ENCODE results near the gene FUZ. TPM values are rescaled to one million over a fixed set of nuclear protein-coding genes. Genes with fewer than 3 reads are reported as not detected.

Gene FUZ
- total RNA-seq, 1 experiment from 2014 or later: 19.0 TPM

DNA sequence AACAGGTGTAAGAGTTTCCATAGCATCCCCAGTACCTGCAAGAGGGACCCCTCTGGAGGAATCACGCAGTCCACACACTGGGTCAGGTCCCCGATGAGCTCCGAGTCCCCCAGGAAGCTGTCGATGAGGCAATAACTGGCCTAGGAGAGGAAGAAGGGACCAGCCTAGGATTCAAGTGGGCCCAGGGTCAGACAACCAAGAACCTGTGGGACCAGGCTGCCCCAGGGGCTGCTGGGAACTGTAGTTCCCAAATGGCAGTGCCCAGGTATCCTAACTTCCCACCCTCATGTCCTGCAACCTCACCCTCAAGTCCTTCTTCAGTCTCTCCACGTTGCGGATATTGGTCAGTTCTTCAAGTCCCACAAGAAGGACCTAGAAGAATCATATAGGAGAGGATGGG is 1.8 kb downstream of the FUZ start:
- intact Hi-C loops (cut with micrococcal nuclease): no loop called here
- Mint-ChIP-seq H3K27ac (ENCODE audit: low read depth, unreplicated experiment) (no peak overlapping the region), H3K4me3 (ENCODE audit: unreplicated experiment) (peak overlapping the region; percentile 92), H3K9me3 (ENCODE audit: unreplicated experiment) (peaks cover 3% of the 10 kb centered on the region), H3K4me1 (ENCODE audit: insufficient read depth, unreplicated experiment) (peaks cover 11% of the 10 kb centered on the region), H3K36me3 (ENCODE audit: insufficient read depth, unreplicated experiment) (peaks cover 14% of the 10 kb centered on the region), H3K27me3 (ENCODE audit: insufficient read depth, unreplicated experiment) (no peaks in the 10 kb centered on the region)
- ChIA-PET POLR2A (interaction anchor here (0.6 to 2.9 kb wide), 3 partner anchors 8 to 46 kb away, joined by 4 to 32 read pairs (median 6); partner anchors contain the start of gene AP2A1), CTCF (interaction anchor here (0.9 kb wide), 1 partner anchor 237 kb away, joined by 4 read pairs; no protein-coding TSS in a partner anchor)
- TF ChIP-seq, protein P1, sequence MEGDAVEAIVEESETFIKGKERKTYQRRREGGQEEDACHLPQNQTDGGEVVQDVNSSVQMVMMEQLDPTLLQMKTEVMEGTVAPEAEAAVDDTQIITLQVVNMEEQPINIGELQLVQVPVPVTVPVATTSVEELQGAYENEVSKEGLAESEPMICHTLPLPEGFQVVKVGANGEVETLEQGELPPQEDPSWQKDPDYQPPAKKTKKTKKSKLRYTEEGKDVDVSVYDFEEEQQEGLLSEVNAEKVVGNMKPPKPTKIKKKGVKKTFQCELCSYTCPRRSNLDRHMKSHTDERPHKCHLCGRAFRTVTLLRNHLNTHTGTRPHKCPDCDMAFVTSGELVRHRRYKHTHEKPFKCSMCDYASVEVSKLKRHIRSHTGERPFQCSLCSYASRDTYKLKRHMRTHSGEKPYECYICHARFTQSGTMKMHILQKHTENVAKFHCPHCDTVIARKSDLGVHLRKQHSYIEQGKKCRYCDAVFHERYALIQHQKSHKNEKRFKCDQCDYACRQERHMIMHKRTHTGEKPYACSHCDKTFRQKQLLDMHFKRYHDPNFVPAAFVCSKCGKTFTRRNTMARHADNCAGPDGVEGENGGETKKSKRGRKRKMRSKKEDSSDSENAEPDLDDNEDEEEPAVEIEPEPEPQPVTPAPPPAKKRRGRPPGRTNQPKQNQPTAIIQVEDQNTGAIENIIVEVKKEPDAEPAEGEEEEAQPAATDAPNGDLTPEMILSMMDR (IDR thresholded peaks at IDR 0.05; ENCODE audit: unreplicated experiment): no peak
- DNase-seq (ENCODE audit: unreplicated experiment): no peak
- BruUV-seq (replicated peaks): no TSS peak

DNA sequence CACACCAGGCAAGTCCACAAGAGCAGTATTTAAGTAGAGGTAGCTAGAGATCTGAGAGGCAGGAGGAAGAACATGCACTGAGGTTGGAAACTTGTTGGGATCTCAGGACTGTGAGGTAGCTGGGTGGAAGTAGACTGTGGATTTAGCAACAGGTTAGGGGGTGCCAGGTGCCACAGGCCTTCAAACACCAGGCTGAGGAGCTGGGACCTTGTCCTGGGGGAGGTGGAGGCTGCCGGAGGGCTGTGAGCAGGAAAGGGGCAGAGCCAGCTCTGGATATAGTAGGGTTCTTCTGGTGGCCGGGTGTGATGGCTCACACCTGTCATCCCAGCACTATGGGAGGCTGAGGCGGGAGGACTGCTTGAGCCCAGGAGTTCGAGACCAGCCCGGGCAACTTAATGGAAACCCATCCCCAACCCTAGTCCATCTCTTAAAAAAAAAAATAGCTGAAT is 3.1 kb downstream of the FUZ start:
- POLR2A ChIA-PET: interaction anchor here (0.7 to 1.1 kb wide), 2 partner anchors 44 to 1299 kb away, joined by 4 to 6 read pairs; no protein-coding TSS in a partner anchor

DNA sequence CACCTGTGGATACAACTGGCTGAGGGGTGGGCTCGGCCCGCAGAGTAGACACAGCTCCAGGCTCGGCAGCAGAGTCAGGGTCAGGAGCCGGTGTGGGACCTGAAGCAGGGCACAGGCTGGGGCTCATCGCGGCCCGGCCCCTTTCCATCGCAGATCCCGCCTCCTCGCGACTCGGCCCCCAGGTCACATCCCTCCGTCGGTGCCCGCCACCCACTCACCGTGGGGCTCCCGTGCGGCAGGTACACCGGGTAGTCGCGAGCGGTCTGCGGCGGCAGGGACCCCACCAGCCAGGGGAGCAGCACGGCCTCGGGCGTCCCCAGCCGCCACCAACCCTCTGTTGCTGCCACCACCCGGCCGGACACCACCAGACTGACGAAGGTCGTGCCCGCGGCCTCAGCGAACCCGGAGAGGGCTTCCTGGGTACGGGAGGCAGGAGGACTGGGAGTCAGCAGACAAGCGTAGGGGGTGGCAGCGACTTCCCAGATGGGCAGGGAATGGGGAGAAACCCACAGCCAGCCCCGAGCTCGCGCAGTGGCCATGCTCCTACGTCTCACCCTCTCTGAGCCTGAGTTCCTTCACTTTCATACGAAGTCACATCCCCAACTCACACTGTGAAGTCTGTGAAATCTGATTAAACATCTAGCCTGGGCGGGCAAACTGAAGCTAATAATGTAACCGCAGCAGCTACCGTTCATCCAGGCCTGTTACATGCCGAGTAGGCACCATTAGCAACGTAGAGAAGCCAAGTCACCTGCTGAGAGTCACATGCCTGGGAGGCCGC is 3.7 kb downstream of the FUZ start:
- intact Hi-C loops (cut with micrococcal nuclease): no loop called here
- no peaks in the 10 kb centered on the region for H3K27me3 Mint-ChIP-seq (ENCODE audit: insufficient read depth, unreplicated experiment)
- no peak overlapping the region for H3K27ac Mint-ChIP-seq (ENCODE audit: low read depth, unreplicated experiment)
- ChIA-PET POLR2A (no interaction called here), CTCF (no interaction called here)
- H3K9me3 Mint-ChIP-seq (ENCODE audit: unreplicated experiment): peaks cover 8% of the 10 kb centered on the region
- TF ChIP-seq, protein P1 (IDR thresholded peaks at IDR 0.05; ENCODE audit: unreplicated experiment): no peak
- DNase-seq (ENCODE audit: unreplicated experiment): no peak
- H3K4me1 Mint-ChIP-seq (ENCODE audit: insufficient read depth, unreplicated experiment): peaks cover 12% of the 10 kb centered on the region
- no peak overlapping the region for H3K4me3 Mint-ChIP-seq (ENCODE audit: unreplicated experiment)
- BruUV-seq (replicated peaks): no TSS peak
- H3K36me3 Mint-ChIP-seq (ENCODE audit: insufficient read depth, unreplicated experiment): peaks cover 20% of the 10 kb centered on the region

More for the DNA sequence above, 3.1 kb downstream of the FUZ start:
- BruUV-seq (replicated peaks): no TSS peak
- peaks cover 15% of the 10 kb centered on the region for H3K4me1 Mint-ChIP-seq (ENCODE audit: insufficient read depth, unreplicated experiment)
- CTCF ChIA-PET: no interaction called here
- TF ChIP-seq, protein P1 (IDR thresholded peaks at IDR 0.05; ENCODE audit: unreplicated experiment): no peak
- intact Hi-C loops (cut with micrococcal nuclease): no loop called here
- no peak for DNase-seq (ENCODE audit: unreplicated experiment)
- H3K36me3 Mint-ChIP-seq (ENCODE audit: insufficient read depth, unreplicated experiment): peaks cover 20% of the 10 kb centered on the region
- no peak overlapping the region for H3K27ac Mint-ChIP-seq (ENCODE audit: low read depth, unreplicated experiment)
- no peak overlapping the region for H3K4me3 Mint-ChIP-seq (ENCODE audit: unreplicated experiment)
- H3K27me3 Mint-ChIP-seq (ENCODE audit: insufficient read depth, unreplicated experiment): no peaks in the 10 kb centered on the region
- peaks cover 8% of the 10 kb centered on the region for H3K9me3 Mint-ChIP-seq (ENCODE audit: unreplicated experiment)

DNA sequence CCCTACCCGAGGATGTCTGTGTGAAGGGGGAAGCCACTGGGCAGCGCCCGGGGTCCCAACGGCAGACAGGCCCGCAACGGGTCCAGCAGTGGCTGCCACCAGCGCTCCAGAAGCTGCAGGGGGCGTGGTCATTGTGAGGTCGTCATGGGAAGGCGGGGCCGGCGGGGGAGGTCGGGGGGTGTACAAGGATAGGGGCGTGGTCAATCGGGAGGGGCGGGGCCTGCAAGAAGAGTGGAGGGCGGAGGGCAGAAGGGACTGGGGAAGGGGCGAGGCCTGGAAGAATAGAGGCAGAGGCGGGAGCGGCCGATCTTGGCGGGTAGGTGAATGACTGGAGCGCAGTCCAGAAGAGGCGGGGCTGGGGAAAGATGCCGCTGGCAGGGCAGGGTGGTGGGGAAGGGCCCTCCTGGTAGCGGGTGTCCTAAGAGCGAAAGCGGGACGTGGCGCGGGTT is 4.4 kb downstream of the FUZ start:
- TF ChIP-seq, protein P1 (IDR thresholded peaks at IDR 0.05; ENCODE audit: unreplicated experiment): no peak
- H3K4me1 Mint-ChIP-seq (ENCODE audit: insufficient read depth, unreplicated experiment): peaks cover 6% of the 10 kb centered on the region
- peaks cover 8% of the 10 kb centered on the region for H3K9me3 Mint-ChIP-seq (ENCODE audit: unreplicated experiment)
- peak; percentile 42 for DNase-seq (ENCODE audit: unreplicated experiment)
- H3K27ac Mint-ChIP-seq (ENCODE audit: low read depth, unreplicated experiment): no peak overlapping the region
- ChIA-PET POLR2A (no interaction called here), CTCF (no interaction called here)
- no TSS peak for BruUV-seq (replicated peaks)
- H3K4me3 Mint-ChIP-seq (ENCODE audit: unreplicated experiment): no peak overlapping the region
- H3K27me3 Mint-ChIP-seq (ENCODE audit: insufficient read depth, unreplicated experiment): no peaks in the 10 kb centered on the region
- intact Hi-C loops (cut with micrococcal nuclease): no loop called here
- peaks cover 26% of the 10 kb centered on the region for H3K36me3 Mint-ChIP-seq (ENCODE audit: insufficient read depth, unreplicated experiment)

All from MCF 10A (cell line).